GM20000 (cell line): ENCODE results near the gene TMEM108.

ENCODE experiments used
- DNase-seq: peaks from one replicate; pipeline ENCODE4 v3.0.0; 2012; ENCODE audit warnings: low spot score
- TF ChIP-seq, protein P1 (sequence below): IDR thresholded peaks from 2 replicates; pipeline ENCODE4 v1.5.1; 2012; ENCODE audit warnings: mild to moderate bottlenecking, control low read depth; ENCODE audit errors: extremely low read depth, missing control alignments

TMEM108 gene

DNA sequence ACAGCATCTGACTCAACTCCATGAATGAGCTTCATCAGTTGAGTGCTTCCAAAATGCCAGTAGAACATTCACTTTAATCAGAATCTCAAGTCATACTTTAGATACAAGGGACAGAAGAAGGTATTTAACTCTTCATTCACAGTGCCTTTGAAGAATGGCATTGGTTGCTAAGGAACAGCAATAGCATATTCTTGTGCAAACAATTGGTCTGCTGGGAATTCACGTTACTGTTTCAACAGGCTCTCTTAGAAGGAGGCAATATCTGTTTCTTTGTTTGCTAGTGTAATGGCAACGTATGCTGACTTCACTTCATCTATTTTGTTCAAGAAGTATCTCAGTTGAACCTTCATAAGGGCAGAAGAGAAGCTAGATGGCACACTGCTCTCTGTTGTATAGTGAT is 113.9 kb downstream of the TMEM108 start:
- DNase-seq: no peak
- TF ChIP-seq, protein P1, sequence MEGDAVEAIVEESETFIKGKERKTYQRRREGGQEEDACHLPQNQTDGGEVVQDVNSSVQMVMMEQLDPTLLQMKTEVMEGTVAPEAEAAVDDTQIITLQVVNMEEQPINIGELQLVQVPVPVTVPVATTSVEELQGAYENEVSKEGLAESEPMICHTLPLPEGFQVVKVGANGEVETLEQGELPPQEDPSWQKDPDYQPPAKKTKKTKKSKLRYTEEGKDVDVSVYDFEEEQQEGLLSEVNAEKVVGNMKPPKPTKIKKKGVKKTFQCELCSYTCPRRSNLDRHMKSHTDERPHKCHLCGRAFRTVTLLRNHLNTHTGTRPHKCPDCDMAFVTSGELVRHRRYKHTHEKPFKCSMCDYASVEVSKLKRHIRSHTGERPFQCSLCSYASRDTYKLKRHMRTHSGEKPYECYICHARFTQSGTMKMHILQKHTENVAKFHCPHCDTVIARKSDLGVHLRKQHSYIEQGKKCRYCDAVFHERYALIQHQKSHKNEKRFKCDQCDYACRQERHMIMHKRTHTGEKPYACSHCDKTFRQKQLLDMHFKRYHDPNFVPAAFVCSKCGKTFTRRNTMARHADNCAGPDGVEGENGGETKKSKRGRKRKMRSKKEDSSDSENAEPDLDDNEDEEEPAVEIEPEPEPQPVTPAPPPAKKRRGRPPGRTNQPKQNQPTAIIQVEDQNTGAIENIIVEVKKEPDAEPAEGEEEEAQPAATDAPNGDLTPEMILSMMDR: no peak

DNA sequence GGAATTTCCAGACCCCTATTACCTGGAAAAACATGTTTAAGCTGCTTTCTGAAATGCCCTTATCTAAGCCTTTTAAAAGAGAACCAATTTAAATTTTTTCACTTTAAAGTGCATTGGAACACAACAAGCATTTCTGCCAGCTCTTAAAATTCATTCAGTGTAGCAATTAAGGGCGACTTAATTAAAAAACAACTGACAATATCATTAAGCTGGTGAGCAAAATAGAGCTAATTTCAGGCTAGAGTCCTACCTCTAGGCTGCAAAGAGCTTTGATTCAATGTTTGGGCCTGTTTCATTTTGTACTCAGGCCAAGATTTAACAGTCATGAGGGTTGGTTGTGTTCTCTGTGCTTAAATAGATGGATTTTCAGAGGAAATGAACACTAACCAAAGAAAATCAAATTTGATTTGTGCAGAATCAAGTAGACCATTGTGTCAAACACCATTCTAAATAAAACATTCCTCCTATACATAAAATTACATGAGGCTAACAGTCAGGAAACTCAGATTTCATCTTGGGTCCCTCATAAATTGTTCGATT is 114.6 kb downstream of the TMEM108 start:
- no peak for DNase-seq
- TF ChIP-seq, protein P1: no peak

DNA sequence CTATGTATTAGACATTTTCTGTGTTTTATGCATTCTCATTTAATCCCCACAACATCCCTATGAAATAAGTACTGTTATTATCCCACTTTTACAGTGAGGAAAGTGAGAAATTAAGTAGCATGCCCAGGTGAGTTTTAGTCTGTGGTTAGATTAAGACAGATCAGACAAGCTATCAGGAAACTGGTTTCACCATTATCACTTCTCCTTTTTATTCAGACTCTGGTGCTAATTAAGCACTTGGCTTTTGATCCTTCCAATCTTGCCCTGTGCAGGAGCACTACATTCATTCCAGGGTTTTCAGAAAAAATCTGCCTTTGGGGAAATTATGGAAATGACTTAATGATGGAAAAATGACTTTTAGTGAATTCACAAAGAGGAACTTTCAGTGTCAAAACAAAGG is 115.2 kb downstream of the TMEM108 start:
- DNase-seq: no peak
- TF ChIP-seq, protein P1: no peak

DNA sequence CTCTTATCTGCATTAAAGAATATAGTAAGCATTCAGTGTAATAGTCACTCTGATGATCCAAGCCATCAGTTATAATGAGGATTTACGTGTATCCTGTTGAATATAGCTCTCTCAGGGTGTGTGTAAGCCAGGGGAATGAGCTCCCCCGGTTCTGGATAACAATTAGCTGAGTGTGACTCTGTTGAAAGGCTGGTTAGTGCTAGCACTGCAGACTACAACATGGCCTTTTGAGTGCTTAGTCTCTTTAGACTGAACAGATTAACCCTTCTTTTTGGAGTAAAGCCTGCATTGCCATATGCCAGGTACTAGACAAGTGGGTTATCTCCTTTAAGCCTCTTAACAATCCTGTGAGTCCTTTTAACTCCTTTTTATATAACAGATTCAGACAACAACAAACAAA is 119.5 kb downstream of the TMEM108 start:
- DNase-seq: no peak
- TF ChIP-seq, protein P1: no peak

DNA sequence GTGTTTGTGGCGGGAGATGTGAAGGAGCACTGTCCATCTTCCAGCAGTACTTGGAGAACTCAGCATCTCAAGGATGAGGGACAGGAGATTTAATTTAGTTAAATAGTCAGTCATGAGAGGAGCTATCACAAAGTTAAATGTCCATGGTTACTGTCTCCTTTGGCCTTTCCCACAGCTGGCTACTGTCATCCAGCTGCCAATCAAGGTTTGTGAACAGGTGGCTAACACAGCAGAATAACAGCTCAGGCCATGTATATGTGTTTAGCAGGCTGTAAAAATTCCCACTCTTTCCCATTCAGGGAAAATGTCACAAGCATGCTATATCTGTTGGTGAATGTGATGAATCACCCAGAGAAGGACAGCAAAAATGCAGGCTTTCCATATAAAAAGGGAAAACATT is 120.5 kb downstream of the TMEM108 start:
- DNase-seq: no peak
- TF ChIP-seq, protein P1: no peak

DNA sequence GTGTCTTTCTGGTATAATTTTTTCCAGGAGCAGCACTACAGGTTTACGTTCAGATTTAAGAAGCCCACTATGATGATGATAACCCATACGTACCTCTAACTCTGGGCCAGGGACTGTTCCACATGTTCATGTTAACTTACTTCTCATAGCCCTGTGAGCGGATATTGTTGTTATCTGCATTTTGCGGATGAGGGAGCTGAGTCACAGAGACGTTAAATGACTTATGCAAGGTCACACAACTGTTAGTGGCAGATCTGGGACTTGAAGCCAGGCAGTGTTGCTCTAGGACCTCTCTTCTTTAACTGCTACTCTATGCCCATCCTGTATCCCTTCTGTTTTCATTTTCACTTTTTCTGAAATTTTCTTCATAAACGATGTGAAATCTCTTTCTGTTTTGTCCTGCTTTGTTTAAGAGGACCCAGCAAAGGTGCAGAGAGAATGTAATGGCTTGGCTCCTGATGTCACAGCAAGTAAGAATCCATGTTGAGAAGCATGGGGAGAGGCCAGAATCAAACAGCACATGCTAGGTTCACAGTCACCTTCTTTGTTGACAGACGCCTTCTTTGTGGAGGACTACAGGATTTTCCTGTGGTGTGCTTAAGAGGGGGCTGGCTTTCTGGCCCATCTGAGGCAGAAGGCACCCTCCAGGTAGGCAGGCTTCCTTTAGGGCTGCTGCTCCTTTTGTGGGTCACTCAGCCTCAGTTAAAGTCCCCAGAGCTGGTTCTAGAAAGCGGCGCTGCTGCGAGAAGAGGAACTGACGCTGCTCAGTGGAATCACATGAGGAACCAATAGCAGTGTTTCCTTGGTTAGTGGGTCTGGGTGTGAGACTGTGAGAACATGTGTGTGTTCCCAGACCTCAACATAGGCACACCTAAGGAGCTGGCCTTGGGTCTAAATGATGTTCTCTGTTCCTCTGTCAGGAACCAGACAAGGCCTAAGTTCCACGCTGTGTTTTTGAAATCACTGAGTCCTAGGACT is 121.6 kb downstream of the TMEM108 start:
- no peak for DNase-seq
- TF ChIP-seq, protein P1: no peak

DNA sequence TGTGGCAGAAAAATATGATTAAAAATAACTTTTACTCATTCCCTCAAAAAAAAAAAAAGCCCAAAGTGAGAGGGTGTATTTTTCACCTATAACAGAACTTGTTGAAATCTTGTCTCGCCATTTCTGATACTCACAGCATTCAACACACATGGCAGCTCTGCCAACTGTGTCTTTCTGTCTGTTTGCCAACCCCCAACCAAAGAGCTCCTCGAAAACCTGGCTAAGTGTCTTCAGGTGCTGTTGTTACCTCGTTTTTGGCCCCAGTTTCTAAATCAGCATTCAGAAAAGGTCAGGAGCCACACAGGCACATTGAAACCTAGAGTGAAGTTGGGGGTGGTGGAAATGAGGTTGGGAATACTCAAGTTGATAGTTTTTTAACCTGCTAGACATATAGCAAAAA is 123.5 kb downstream of the TMEM108 start:
- DNase-seq: no peak
- TF ChIP-seq, protein P1: no peak
